HS-27A (cell line): ENCODE measurements around the gene DOCK10.

Experiments
- DNase-seq: peaks from one replicate; pipeline ENCODE4 v3.0.0-alpha.2; 2012; ENCODE audit warnings: low read depth, missing footprints

DOCK10 gene

DNA sequence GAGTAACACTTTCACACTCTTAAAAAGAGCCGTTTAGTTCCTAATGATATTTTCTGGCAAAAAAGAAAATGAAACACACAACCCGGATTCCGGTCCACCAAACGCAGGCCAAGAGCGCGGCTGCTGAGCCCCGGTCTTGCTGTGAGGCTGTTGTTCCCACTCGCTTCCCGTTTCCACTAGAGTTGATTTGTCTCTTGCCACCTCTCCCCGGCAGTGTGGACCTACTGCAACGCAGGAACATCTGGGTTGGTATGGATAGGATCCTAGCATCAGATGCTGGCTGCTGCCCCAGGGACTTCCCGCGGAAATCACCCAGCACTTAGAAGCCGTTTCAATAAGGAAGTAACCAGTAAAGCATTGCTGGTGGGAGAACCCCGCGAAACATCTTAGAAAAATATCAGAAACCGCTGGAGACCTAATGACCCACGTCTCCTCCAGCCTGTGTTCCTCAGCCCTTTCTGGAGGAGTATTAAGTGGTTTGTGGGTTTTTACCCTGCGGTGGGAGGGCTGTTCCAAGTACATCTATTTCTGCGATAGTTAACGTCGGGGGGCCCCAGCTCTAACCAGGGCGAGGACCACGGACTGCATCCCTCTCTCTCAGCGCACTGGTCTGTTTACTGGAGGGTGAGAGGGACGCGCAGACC, 939 bp downstream of the DOCK10 start:
- DNase-seq: no peak

DNA sequence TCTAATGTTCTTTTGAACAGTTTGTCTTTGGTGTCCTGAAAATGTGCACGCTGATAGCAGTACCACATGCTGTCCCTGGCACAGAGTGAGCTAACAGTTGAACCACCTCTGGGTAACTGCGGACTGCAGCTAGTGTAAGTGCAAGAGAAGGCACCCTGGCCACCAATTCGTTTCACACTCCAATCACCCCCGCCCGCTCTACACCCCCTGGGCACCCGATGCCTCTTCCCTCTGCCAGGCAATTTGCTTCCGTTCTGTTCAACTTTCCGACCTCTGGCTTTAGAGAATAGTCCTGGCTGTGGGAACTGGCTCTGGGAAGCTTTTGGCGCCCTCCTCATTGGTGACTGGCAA, 1.4 kb downstream of the DOCK10 start:
- no peak for DNase-seq

GRCh38 chr2:225040142-225040541, 2.1 kb downstream of the DOCK10 start:
- DNase-seq: no peak

- no peak for DNase-seq
Observed at GRCh38 chr2:225038231-225038523, 4.1 kb downstream of the DOCK10 start.

DNA sequence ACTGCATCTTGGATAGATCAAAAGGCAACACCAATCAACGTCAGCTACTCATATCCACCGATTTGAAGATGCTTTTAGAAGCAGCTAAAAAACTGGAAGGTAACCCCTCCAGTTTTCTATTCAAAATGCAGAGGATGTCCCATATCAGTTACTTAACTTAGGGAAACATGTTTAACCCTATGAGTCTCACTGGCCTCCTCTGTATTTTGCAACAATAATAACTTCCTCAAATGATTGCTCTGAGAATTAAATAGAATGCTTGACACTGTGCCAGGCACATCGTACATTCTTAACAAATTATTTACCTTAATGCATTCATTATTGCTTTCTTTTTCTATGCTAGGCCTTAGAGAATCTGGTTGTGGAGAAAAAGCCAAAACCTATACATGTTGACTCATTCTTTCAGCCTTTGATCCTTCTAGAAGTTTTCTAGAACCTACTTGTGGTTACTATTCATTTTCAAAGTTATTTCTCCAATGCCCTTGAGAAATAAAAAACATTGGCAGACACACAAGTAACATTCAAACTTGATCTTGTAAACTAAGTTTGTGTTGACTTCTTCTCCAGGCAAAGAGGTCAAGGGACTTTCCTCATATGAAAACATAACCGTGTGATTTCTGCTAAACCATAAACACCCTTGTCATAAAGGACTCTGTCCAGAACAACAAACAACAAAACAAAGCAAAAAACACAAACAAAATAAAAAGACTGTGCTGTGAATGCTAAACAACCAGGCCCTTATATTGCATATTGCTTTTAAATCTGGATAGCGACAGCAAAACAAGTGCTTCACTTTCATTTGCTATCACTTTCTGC, 4.6 kb downstream of the DOCK10 start:
- DNase-seq: no peak

GRCh38 chr2:225036431-225036830, 5.8 kb downstream of the DOCK10 start:
- no peak for DNase-seq

DNA sequence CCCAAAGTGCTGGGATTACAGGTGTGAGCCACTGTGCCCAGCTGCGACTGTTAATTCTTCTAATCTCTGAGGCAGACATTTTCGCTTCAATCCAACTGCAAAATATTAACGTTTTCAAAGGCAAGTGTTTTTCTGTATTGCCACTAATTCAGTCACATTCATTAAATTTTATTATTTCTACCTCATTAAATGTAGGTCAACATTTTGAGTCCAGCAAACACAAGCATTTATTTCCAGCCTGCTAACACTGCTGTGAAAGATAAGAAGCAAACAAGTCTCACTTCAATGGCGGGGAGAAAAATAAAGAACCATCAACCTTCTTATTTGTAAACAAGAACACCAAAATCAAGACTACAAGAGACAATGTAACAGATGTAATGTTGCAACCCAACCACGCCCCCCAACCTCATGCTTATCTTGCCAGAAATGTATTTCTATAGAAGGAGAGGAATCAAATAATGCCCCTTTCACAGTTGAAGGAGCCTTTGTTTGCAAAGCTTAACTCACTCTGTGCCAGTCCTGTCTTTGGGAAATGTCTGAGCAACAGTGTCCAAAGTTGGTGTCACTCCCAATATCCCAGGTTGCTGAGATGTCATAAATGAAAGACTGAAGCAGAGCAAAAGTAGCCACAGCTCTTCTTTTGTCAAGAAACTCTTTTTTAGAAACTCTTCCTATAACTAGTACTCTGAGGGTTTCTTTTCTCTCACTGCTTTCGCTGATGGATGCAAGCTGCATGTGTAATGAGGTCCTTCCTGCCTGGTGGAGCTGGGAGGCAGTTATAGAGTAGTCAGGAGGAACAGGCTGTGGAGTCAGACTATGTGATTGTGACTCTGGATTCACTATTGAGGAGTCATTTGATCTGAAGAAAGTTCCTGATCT, 8.6 kb downstream of the DOCK10 start:
- no peak for DNase-seq

- no peak for DNase-seq
Observed at GRCh38 chr2:225032246-225032645, 10.0 kb downstream of the DOCK10 start.

DNA sequence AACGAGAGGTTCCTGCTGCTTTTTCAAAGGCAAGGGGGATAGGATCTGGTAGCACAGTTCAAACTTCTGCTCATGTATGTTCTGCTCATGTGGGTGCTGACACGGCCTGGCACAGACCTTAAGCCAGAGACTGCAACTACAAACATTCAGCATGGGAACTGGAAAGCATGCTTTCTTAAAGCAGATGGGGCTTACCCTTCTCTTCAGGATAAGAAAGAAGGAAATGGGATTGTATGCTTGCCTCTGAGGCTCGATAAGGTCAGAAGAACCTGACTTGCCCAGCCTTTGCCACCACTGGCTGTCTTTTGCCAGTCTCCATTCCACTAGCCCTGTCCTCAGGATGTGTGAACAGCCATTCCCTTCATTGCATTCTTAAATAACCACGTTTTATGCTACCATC, 10.7 kb downstream of the DOCK10 start:
- no peak for DNase-seq

DNA sequence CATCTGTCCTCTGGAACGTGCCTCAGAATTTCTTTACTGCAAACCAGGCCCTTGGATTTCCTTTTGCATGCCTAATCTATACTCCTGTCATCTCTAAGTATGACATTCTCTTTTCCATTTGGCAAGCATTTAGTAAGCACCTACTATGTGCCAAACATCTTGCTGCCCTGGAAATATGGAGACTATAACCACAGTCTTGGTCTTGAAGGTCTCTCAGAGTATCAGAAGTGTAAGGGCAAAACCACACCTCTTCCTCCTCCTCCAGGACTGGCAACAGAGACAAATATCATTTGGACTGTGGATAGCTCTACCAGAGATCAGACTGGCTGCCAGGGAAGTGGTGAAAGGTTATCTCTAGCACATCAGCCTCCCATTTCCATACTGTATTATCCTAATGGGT, 11.4 kb downstream of the DOCK10 start:
- no peak for DNase-seq

DNA sequence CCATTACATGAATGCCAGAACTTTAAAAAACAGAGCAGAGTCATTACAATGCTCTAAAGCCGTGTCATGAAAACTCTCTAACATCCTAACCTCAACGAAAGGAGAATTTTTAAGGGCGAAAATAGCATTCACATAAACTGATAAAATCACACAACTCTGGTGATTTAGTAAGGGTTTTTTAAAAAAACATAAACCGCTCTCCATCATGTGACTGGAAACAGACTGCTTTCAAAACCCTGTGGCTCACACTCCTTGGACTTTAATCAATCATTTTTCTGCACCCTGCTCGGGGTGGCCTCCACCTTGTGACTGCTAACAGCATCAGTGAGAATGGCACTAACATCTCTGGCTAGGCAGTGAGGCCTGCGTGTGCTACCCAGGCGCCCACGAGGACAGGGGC, 12.1 kb downstream of the DOCK10 start:
- no peak for DNase-seq

GRCh38 chr2:225028572-225028971, 13.7 kb downstream of the DOCK10 start:
- DNase-seq: no peak

DNA sequence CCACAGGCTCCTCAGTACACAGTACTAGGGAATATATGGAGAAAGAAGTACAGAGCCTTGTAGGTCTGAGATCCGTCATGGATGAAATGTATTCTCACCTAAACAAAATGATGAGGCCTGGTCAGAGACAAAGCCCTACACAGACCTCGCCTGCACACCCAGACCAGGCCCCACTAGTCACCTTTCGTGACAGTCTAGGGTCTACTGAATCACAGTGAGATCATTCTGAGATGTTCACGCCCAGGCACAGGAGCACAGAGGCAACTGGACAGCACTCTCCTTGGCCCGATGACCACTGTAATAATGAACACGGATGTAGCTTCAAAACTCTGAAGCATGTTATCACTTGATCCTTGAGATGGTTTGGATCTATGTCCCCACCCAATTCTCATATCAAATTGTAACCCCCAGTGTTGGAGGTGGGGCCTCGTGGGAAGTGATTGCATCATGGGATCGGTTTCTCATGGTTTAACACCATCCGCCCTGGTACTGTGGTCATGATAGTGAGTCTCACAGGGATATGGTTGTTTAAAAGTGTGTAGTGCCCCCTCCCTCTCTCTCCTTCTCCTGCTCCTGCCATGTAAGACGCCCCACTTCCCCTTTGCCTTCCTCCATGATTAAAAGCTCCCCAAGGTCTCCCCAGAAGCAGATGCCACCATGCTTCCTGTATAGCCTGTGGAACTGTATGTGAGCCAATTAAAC, 15.1 kb downstream of the DOCK10 start:
- no peak for DNase-seq

DNA sequence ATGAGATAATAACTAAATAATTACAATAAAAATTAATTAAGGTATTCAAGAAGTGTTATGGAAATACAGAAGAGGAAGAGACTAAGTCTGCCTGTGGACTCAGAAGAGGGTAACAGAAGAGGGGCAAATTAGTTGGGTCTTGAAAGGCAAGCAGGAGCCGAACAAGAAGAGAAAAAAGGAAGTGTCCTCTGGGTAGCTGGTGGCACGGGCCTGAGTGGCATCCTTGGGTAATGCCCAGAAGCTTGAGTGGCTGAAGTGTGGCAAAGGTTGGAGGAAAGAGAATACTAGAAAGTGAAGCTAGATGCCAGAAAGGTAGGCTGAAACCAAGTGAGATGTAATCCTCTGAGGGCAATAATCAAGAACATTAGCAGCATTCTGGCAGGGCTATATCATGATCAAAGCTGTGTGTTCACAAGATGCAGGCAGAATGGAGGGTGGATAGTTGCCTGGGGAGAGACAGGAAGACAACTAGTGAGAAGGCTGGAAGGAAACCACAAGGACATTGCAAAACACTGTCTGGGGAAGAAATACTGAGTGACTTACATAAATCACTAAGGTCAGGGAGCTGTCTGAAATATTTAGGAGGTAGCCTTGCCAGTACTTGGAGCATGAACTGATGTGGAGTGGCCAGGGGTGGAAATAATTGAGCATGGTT, 16.2 kb downstream of the DOCK10 start:
- DNase-seq: no peak

DNA sequence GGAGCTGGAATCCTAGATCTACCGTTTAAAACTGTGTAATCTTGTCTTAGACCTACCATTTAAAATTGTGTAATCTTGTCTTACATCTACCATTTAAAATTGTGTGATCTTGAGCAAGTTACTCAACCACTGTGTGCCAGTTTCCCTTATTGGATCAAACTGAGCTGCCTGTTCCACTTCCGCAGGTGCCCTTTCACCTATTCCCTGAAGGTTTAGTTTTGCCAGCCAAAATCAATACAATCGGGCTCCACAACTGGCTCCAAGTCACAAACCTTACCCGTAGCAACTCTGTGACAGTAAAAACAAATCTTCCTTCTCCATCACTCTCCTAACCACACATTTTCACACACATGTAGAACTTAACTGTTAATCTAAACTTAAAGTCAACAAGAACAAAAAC, 20.1 kb downstream of the DOCK10 start:
- DNase-seq: no peak

DNA sequence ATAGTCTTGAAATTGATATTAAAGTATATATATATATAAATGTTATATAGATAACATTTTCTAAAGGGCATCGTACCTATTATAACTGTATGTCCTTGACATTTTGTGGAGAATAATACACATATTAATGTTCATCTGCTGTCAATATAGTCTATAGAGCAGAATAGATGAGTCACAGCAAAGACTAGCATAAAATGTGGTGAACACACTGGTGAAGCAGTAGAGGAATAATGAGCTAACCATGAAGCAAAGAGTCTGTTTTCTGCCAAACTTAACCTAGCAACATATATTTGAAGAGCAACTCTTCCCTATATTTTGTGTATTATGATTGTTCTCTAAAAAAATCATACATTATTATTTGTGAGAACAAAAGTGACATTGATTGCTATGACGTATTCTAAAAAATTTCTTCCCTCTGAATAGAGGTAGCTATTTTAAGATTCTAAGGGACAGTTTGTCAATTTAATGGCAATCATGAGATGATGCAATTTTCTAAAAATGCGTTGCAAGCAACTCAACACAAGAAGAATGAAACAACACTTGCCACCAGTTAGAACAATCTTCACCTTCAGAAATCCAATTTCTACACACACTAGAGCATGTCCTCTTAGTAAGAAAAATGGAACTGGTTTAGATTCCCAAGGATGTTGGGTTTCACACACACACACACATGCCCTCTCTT, 22.0 kb downstream of the DOCK10 start:
- DNase-seq: no peak

GRCh38 chr2:225019105-225019504, 23.2 kb downstream of the DOCK10 start:
- no peak for DNase-seq

- DNase-seq: no peak
Observed at GRCh38 chr2:225017713-225018112, 24.6 kb downstream of the DOCK10 start.

DNA sequence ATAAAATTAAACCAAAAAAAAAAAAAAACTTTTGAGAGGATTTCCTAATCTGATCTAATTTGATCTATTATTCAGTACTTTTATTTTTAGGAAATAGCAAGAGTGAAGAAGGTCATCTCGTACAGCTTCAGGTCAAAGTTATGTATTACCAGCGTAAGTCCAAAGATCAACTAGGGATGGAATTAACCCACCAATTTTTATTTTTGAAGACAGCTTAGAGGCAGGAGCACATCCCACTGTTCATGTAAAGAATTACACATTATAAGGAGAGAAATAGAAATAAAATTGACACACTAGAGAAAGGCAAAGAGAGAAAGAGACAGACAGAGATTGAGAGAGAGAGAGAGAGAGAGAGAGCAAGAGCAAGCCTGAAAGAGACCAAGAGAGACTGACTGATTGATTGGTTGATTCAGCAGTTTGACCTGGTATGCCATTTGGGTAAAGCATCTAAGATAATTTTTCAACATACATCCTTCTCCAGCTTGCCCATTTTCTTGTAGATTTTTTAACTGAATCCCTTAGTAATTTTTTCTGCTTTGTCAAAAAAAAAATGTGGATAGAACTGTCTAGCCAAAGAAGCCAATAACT, 25.1 kb downstream of the DOCK10 start:
- no peak for DNase-seq

DNA sequence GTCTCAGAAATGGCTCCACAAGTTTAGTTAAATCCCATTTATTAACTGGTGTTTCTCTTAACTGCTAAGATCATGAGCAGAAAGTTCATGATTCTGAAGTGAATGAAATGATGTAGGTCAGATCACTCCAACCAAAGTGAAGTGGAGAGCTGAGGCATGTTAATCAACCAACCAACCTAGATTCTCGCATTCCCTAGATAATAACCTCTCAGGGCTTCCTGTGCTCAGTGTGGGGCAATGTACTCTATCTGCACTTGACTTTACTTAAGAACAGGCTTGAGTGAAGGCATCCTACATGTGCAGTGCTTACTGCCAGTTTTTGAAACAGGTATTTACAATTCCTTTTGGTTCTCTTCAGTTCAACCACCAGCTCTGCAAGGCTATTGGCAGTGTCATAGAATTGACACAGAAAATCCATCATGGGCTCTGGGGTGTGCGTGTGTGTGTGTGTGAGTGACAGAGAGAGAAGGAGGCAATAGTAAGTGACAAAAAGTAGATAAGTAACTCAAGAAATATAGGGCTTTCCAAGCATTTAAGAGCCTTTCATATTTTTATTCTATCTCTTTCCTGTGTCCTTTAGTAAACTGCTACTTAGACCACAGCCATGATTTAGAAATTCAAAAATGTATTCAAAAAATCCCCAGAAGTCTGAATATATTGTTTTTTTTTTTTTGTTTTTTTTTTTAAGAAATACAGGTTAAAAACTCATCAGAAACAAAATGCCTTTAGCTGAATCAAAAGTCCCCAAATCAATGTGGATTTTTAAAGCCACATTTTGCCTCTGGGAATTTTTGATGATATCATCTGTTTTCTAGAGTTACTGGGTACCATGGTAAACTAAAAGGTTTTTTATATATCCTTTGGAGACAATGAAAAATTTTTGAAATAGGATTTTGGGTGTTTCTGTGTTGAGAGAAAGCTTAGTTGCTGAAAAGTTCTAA, 28.6 kb downstream of the DOCK10 start:
- DNase-seq: no peak
